Tibial artery (tissue), 4 donors: ENCODE data around the gene ABCA4.

ENCODE experiments used
- DNase-seq, 2 donors: peaks; one replicate each; pipeline ENCODE4 v3.0.0-alpha.2; 2019
- H3K27ac ChIP-seq, 2 donors: fragments of 200-600 bp; sonication (generic) in 1 of 2; 1 replicate in 1 of 2; 2 replicates in 1 of 2; pipeline ENCODE4 v1.5.1; 2018 to 2019; ENCODE audit warnings: mild to moderate bottlenecking in 1 of 2
- H3K27me3 ChIP-seq, 2 donors: fragments of 200-600 bp; sonication (generic) in 1 of 2; one replicate each; pipeline versions ENCODE4 v1.5.1 to v1.6.0; 2016 to 2019
- H3K36me3 ChIP-seq, 3 donors: fragments of 200-600 bp; sonication (generic) in 2 of 3; one replicate each; pipeline ENCODE4 v1.5.1; 2016 to 2019; ENCODE audit warnings: mild to moderate bottlenecking in 2 of 3
- H3K4me1 ChIP-seq, 4 donors: fragments of 200-600 bp; sonication (generic) in 2 of 4; 1 replicate in 3 of 4; 2 replicates in 1 of 4; pipeline ENCODE4 v1.5.1; 2016 to 2019
- H3K4me3 ChIP-seq, 2 donors: fragments of 200-600 bp; sonication (generic) in 1 of 2; 1 replicate in 1 of 2; 2 replicates in 1 of 2; pipeline ENCODE4 v1.5.1; 2018 to 2019; ENCODE audit warnings: mild to moderate bottlenecking in 2 of 2
- H3K9me3 ChIP-seq, 3 donors: fragments of 200-600 bp; sonication (generic) in 1 of 3; one replicate each; pipeline ENCODE4 v1.5.1; 2016 to 2019
- intact Hi-C: fragments of 100-400 bp; cut with DNase I; formaldehyde crosslinking; loops from one replicate; pipeline ENCODE4 v1.15.0; 2023; ENCODE audit warnings: low total_unique reads
- TF ChIP-seq, protein P1 (sequence below), 2 experiments: fragments of 200-600 bp in 1 of 2; fragments of 450-650 bp in 1 of 2; IDR thresholded peaks; one replicate each; pipeline ENCODE4 v1.5.1; 2017 to 2019; ENCODE audit warnings: antibody characterized with exemption in 2 of 2, mild to moderate bottlenecking in 1 of 2, moderate library complexity in 1 of 2

The ABCA4 gene

GRCh38 chr1:94011709-94012595 is 109.0 kb downstream of the ABCA4 start:
- DNase-seq, result no peak
- H3K36me3 ChIP-seq, result no peaks in the 10 kb centered on the region
- intact Hi-C loops, result no loop called here
- H3K27me3 ChIP-seq, result no peaks in the 10 kb centered on the region
- no peaks in the 10 kb centered on the region for H3K9me3 ChIP-seq
- H3K4me1 ChIP-seq, result no peaks in the 10 kb centered on the region
- no peak overlapping the region for H3K4me3 ChIP-seq
- H3K27ac ChIP-seq, result no peak overlapping the region
- TF ChIP-seq, protein P1, sequence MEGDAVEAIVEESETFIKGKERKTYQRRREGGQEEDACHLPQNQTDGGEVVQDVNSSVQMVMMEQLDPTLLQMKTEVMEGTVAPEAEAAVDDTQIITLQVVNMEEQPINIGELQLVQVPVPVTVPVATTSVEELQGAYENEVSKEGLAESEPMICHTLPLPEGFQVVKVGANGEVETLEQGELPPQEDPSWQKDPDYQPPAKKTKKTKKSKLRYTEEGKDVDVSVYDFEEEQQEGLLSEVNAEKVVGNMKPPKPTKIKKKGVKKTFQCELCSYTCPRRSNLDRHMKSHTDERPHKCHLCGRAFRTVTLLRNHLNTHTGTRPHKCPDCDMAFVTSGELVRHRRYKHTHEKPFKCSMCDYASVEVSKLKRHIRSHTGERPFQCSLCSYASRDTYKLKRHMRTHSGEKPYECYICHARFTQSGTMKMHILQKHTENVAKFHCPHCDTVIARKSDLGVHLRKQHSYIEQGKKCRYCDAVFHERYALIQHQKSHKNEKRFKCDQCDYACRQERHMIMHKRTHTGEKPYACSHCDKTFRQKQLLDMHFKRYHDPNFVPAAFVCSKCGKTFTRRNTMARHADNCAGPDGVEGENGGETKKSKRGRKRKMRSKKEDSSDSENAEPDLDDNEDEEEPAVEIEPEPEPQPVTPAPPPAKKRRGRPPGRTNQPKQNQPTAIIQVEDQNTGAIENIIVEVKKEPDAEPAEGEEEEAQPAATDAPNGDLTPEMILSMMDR (IDR thresholded peaks at IDR 0.05), result no peak

- DNase-seq, result no peak
- no peaks in the 10 kb centered on the region for H3K9me3 ChIP-seq
- intact Hi-C loops, result no loop called here
- no peaks in the 10 kb centered on the region for H3K36me3 ChIP-seq
- TF ChIP-seq, protein P1 (IDR thresholded peaks at IDR 0.05), result no peak
- no peak overlapping the region for H3K27ac ChIP-seq
- no peaks in the 10 kb centered on the region for H3K27me3 ChIP-seq
- H3K4me3 ChIP-seq, result no peak overlapping the region
- H3K4me1 ChIP-seq, result no peaks in the 10 kb centered on the region
Observed at GRCh38 chr1:94011129-94011528, 109.8 kb downstream of the ABCA4 start.

DNA sequence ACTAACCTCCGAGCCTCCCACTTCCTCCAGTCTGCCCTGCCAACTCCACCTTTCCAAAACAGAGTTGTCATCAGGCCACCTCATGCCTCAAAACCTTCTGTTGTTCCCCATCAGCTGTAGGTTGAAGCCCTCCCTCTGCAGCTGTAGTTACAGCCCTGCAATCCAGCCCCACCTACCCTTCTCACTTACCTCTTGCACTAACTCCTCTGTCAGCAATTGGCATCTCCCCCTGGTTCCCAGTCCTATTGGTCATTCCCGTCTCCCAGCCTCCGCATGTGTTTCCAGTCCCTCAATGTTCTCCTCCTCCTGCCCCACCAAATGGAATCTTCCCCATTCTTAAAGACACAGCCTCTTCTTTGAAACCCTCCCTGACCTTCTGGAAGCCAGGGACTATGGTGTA is 111.6 kb downstream of the ABCA4 start:
- H3K9me3 ChIP-seq, result no peaks in the 10 kb centered on the region
- H3K4me1 ChIP-seq, result no peaks in the 10 kb centered on the region
- H3K27me3 ChIP-seq, result no peaks in the 10 kb centered on the region
- TF ChIP-seq, protein P1 (IDR thresholded peaks at IDR 0.05), result no peak
- no peak for DNase-seq
- H3K36me3 ChIP-seq, result no peaks in the 10 kb centered on the region
- intact Hi-C loops, result no loop called here
- H3K4me3 ChIP-seq, result no peak overlapping the region
- H3K27ac ChIP-seq, result no peak overlapping the region

DNA sequence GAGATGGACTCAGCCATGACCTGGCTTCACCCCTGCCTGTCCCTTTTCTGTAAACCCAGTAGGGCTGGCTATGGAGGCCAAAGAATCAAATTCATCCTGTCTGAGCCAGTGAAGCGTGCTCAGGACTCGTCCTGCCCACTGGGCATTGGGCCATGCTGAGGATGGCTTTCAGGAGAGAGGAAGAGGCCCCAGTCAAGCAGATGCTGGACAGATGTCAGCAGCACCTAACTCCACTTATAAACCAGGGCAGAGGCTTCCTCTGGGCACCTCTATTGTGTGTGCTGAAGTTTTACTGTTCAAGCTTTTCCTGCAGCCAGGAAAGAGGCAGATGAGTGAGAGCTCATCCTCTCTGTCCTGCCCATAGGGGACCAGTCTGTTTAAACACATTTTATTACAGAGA is 114.3 kb downstream of the ABCA4 start:
- no peak for DNase-seq
- H3K36me3 ChIP-seq, result no peaks in the 10 kb centered on the region
- no peaks in the 10 kb centered on the region for H3K27me3 ChIP-seq
- H3K9me3 ChIP-seq, result no peaks in the 10 kb centered on the region
- TF ChIP-seq, protein P1 (IDR thresholded peaks at IDR 0.05), result no peak
- H3K4me1 ChIP-seq, result no peaks in the 10 kb centered on the region
- intact Hi-C loops, result no loop called here
- H3K27ac ChIP-seq, result no peak overlapping the region
- no peak overlapping the region for H3K4me3 ChIP-seq

GRCh38 chr1:94004924-94005323 is 116.0 kb downstream of the ABCA4 start:
- H3K4me1 ChIP-seq, result no peaks in the 10 kb centered on the region
- TF ChIP-seq, protein P1 (IDR thresholded peaks at IDR 0.05), result no peak
- H3K4me3 ChIP-seq, result no peak overlapping the region
- intact Hi-C loops, result no loop called here
- no peak for DNase-seq
- no peaks in the 10 kb centered on the region for H3K36me3 ChIP-seq
- no peaks in the 10 kb centered on the region for H3K27me3 ChIP-seq
- H3K9me3 ChIP-seq, result no peaks in the 10 kb centered on the region
- H3K27ac ChIP-seq, result no peak overlapping the region
